NOMO-1 (cell line): ENCODE data around the gene PCK2.
A peak's percentile ranks its signal among the peaks of the same experiment; 100 is the strongest.

ENCODE experiments used
- DNase-seq, 2 experiments: peaks; one replicate each; lab custom pipeline; 2025; ENCODE audit not compliant: unreplicated experiment in 2 of 2; lab: John Stamatoyannopoulos, UW

The PCK2 gene

GRCh38 chr14:24074625-24075484, 19.3 kb upstream of the PCK2 start:
- DNase-seq: no peak

GRCh38 chr14:24075485-24076301, 18.4 kb upstream of the PCK2 start:
- DNase-seq: peak in 1 of 2 experiments; percentile 28

GRCh38 chr14:24076302-24076601, 17.9 kb upstream of the PCK2 start:
- no peak for DNase-seq

GRCh38 chr14:24077086-24077485, 17.0 kb upstream of the PCK2 start:
- DNase-seq: no peak

GRCh38 chr14:24078146-24078545, 16.0 kb upstream of the PCK2 start:
- DNase-seq: no peak

- no peak for DNase-seq
Observed at GRCh38 chr14:24079491-24080141, 14.5 kb upstream of the PCK2 start.

GRCh38 chr14:24080142-24080530, 14.0 kb upstream of the PCK2 start:
- no peak for DNase-seq

GRCh38 chr14:24080888-24081738, 13.0 kb upstream of the PCK2 start:
- peak; percentile 47 to 52 for DNase-seq

GRCh38 chr14:24081739-24082211, 12.3 kb upstream of the PCK2 start:
- DNase-seq: no peak

GRCh38 chr14:24082411-24083080, 11.6 kb upstream of the PCK2 start:
- DNase-seq: no peak

GRCh38 chr14:24083462-24083861, 10.6 kb upstream of the PCK2 start:
- DNase-seq: no peak

GRCh38 chr14:24084440-24084839, 9.7 kb upstream of the PCK2 start:
- DNase-seq: no peak

- no peak for DNase-seq
Observed at GRCh38 chr14:24085215-24085614, 8.9 kb upstream of the PCK2 start.

- DNase-seq: no peak
Observed at GRCh38 chr14:24086193-24086955, 7.7 kb upstream of the PCK2 start.

- DNase-seq: no peak
Observed at GRCh38 chr14:24087004-24087403, 7.1 kb upstream of the PCK2 start.

GRCh38 chr14:24088095-24088494, 6.0 kb upstream of the PCK2 start:
- DNase-seq: no peak

- no peak for DNase-seq
Observed at GRCh38 chr14:24089890-24090289, 4.2 kb upstream of the PCK2 start.

- no peak for DNase-seq
Observed at GRCh38 chr14:24092110-24092504, 2.0 kb upstream of the PCK2 start.

GRCh38 chr14:24092505-24093206, 1.5 kb upstream of the PCK2 start:
- DNase-seq: no peak
